ENCODE data around the gene CYP17A1.
"Not testable (repeated sequence)": the region's sequence is repeated elsewhere in the genome, so short reads cannot be mapped to it uniquely, and the experiment has no call there.

Gene CYP17A1

GRCh38 chr10:102838276-102838927, 1.2 kb upstream of the CYP17A1 start:
- not testable (repeated sequence) for DNase-seq (ENCODE audit: low read depth, low spot score)

- DNase-seq (ENCODE audit: low read depth, low spot score): peak; percentile 94
These were observed 2.2 kb downstream of the CYP17A1 start for GRCh38 chr10:102835007-102835482.

- DNase-seq (ENCODE audit: low read depth, low spot score): peak; percentile 71
These were observed 3.1 kb downstream of the CYP17A1 start for GRCh38 chr10:102834143-102834542.

- no peak for DNase-seq (ENCODE audit: low read depth, low spot score)
These were observed 4.2 kb downstream of the CYP17A1 start for GRCh38 chr10:102832987-102833386.

GRCh38 chr10:102832248-102832647, 5.0 kb downstream of the CYP17A1 start:
- no peak for DNase-seq (ENCODE audit: low read depth, low spot score)

- no peak for DNase-seq (ENCODE audit: low read depth, low spot score)
These were observed 5.7 kb downstream of the CYP17A1 start for GRCh38 chr10:102831322-102832071.

GRCh38 chr10:102827597-102827975, 9.6 kb downstream of the CYP17A1 start:
- no peak for DNase-seq (ENCODE audit: low read depth, low spot score)

GRCh38 chr10:102826148-102826796, 10.9 kb downstream of the CYP17A1 start:
- no peak for DNase-seq (ENCODE audit: low read depth, low spot score)

- no peak for DNase-seq (ENCODE audit: low read depth, low spot score)
These were observed 12.5 kb downstream of the CYP17A1 start for GRCh38 chr10:102824664-102825063.

GRCh38 chr10:102822222-102822621, 15.0 kb downstream of the CYP17A1 start:
- DNase-seq (ENCODE audit: low read depth, low spot score): no peak

GRCh38 chr10:102820008-102820407, 17.2 kb downstream of the CYP17A1 start:
- DNase-seq (ENCODE audit: low read depth, low spot score): not testable (repeated sequence)

- DNase-seq (ENCODE audit: low read depth, low spot score): peak; percentile 92
These were observed 18.2 kb downstream of the CYP17A1 start for GRCh38 chr10:102819054-102819453.

- DNase-seq (ENCODE audit: low read depth, low spot score): no peak
These were observed 20.0 kb downstream of the CYP17A1 start for GRCh38 chr10:102817175-102817574.

- no peak for DNase-seq (ENCODE audit: low read depth, low spot score)
These were observed 21.2 kb downstream of the CYP17A1 start for GRCh38 chr10:102815790-102816549.

GRCh38 chr10:102814873-102815661, 22.1 kb downstream of the CYP17A1 start:
- DNase-seq (ENCODE audit: low read depth, low spot score): peak; percentile 63

GRCh38 chr10:102814453-102814871, 22.8 kb downstream of the CYP17A1 start:
- DNase-seq (ENCODE audit: low read depth, low spot score): peak; percentile 60

GRCh38 chr10:102813734-102814452, 23.3 kb downstream of the CYP17A1 start:
- DNase-seq (ENCODE audit: low read depth, low spot score): peak; percentile 40

GRCh38 chr10:102813017-102813541, 24.1 kb downstream of the CYP17A1 start:
- DNase-seq (ENCODE audit: low read depth, low spot score): no peak

GRCh38 chr10:102812231-102812876, 24.9 kb downstream of the CYP17A1 start:
- no peak for DNase-seq (ENCODE audit: low read depth, low spot score)

Measured in ELF-1 (cell line).